B cell (primary cell): ENCODE results near the gene LCN12. TPM values are rescaled to one million over a fixed set of nuclear protein-coding genes. Genes with fewer than 3 reads are reported as not detected.

Experiments used
- ATAC-seq: fragments of 200-7000 bp; cut with Tn5 transposase; one replicate; pipeline ENCODE4 v1.10.0; 2021; ENCODE audit warnings: low read depth, mild to moderate bottlenecking, moderate number of reproducible peaks, moderate library complexity
- CTCF ChIA-PET: fragments of 350-600 bp; sonication (Branson Sonifier 250); formaldehyde crosslinking; loops from one replicate; lab custom pipeline; 2021; ENCODE audit warnings: antibody characterized with exemption, inconsistent platforms; lab: Charles Lee
- POLR2A ChIA-PET: fragments of 350-600 bp; sonication (Branson Sonifier 250); formaldehyde crosslinking; loops from one replicate; lab custom pipeline; 2021; ENCODE audit warnings: antibody characterized with exemption; lab: Charles Lee
- DNase-seq: peaks from one replicate; pipeline ENCODE4 v3.0.0; 2013
- H2AFZ ChIP-seq: 2 replicates; pipeline ENCODE4 v1.6.1; 2012; ENCODE audit warnings: mild to moderate bottlenecking, low read depth, low read length; ENCODE audit not compliant: insufficient read depth, poor library complexity, severe bottlenecking
- H3K27ac ChIP-seq, 2 donors: 1 replicate in 1 of 2; 2 replicates in 1 of 2; pipeline ENCODE4 v1.5.1; 2012 to 2013; ENCODE audit warnings: low read length in 2 of 2, mild to moderate bottlenecking in 2 of 2, moderate library complexity in 1 of 2
- H3K27me3 ChIP-seq, 4 experiments: fragments of 200-600 bp in 1 of 4; sonication (generic) in 1 of 4; replicated peaks in 1 of 4; 1 replicate in 2 of 4; 2 replicates in 2 of 4; pipeline versions ENCODE4 v1.6.1 to v1.7.0; 2013 to 2016; ENCODE audit warnings: low read length in 3 of 4, mild to moderate bottlenecking in 2 of 4, mixed read lengths in 1 of 4, moderate library complexity in 1 of 4; ENCODE audit not compliant: insufficient read depth in 4 of 4, control insufficient read depth in 3 of 4; ENCODE audit errors: control extremely low read depth in 1 of 4
- H3K36me3 ChIP-seq, 2 experiments: replicated peaks in 1 of 2; 1 replicate in 1 of 2; 2 replicates in 1 of 2; pipeline versions ENCODE4 v1.6.1 to v1.7.1; 2013; ENCODE audit warnings: low read length in 1 of 2; ENCODE audit not compliant: insufficient read depth in 2 of 2, control insufficient read depth in 1 of 2; ENCODE audit errors: control extremely low read depth in 1 of 2, extremely low read depth in 1 of 2
- H3K4me1 ChIP-seq, 2 donors: fragments of 200-600 bp in 1 of 2; sonication (generic) in 1 of 2; 1 replicate in 1 of 2; 2 replicates in 1 of 2; pipeline versions ENCODE4 v1.5.1 to v1.6.1; 2013 to 2017; ENCODE audit warnings: low read length in 2 of 2; ENCODE audit not compliant: control insufficient read depth in 2 of 2, insufficient read depth in 2 of 2
- H3K4me2 ChIP-seq: replicated peaks from 2 replicates; pipeline ENCODE3; 2012; ENCODE audit warnings: mild to moderate bottlenecking, low read depth, low read length; ENCODE audit not compliant: poor library complexity, severe bottlenecking
- H3K4me3 ChIP-seq, 5 experiments: fragments of 200-600 bp in 1 of 5; sonication (generic) in 1 of 5; 1 replicate in 3 of 5; 2 replicates in 2 of 5; pipeline versions ENCODE4 v1.5.1 to v1.7.0; 2011 to 2016; ENCODE audit warnings: low read length in 4 of 5, mild to moderate bottlenecking in 4 of 5, low read depth in 2 of 5, control low read depth in 1 of 5, moderate library complexity in 1 of 5; ENCODE audit not compliant: insufficient read depth in 1 of 5; ENCODE audit errors: control extremely low read depth in 1 of 5, extremely low read depth in 1 of 5
- H3K79me2 ChIP-seq: fragments of 200-600 bp; sonication (generic); one replicate; pipeline ENCODE4 v1.6.0; 2016; ENCODE audit warnings: low read length; ENCODE audit not compliant: control insufficient read depth, insufficient read depth
- H3K9ac ChIP-seq: fragments of 200-600 bp; sonication (generic); 2 replicates; pipeline ENCODE4 v1.6.1; 2017; ENCODE audit warnings: mild to moderate bottlenecking, low read length, moderate library complexity
- H3K9me3 ChIP-seq, 3 donors: one replicate each; pipeline versions ENCODE4 v1.6.1 to v1.7.1; 2013; ENCODE audit warnings: low read length in 2 of 3; ENCODE audit not compliant: control insufficient read depth in 2 of 3, insufficient read depth in 1 of 3; ENCODE audit errors: control extremely low read depth in 1 of 3
- H4K20me1 ChIP-seq: 2 replicates; pipeline ENCODE4 v1.6.0; 2012; ENCODE audit warnings: mild to moderate bottlenecking, low read length; ENCODE audit not compliant: insufficient read depth, control insufficient read depth, poor library complexity, severe bottlenecking
- H3K27ac Mint-ChIP-seq: one replicate; pipeline ENCODE4 v1.8.0; 2021; ENCODE audit warnings: mixed read lengths
- H3K27me3 Mint-ChIP-seq: one replicate; pipeline ENCODE4 v1.8.0; 2021; ENCODE audit warnings: mixed read lengths
- H3K4me1 Mint-ChIP-seq: one replicate; pipeline ENCODE4 v1.8.0; 2021; ENCODE audit warnings: mixed read lengths
- H3K4me3 Mint-ChIP-seq: one replicate; pipeline ENCODE4 v1.8.0; 2021; ENCODE audit warnings: mixed read lengths
- H3K9me3 Mint-ChIP-seq: one replicate; pipeline ENCODE4 v1.8.0; 2022; ENCODE audit warnings: mixed read lengths; ENCODE audit not compliant: insufficient read depth
- CTCF ChIP-seq: fragments of 200-600 bp; IDR thresholded peaks from one replicate; pipeline ENCODE4 v1.8.0; 2022; ENCODE audit warnings: antibody characterized with exemption, mild to moderate bottlenecking
- EZH2 ChIP-seq: IDR thresholded peaks from 2 replicates; pipeline ENCODE4 v1.6.1; 2012; ENCODE audit warnings: borderline replicate concordance, low read depth, mild to moderate bottlenecking, moderate library complexity, low read length; ENCODE audit not compliant: insufficient read depth, poor library complexity, severe bottlenecking
- WGBS: methylation state at CpG from one replicate; pipeline ENCODE4 v1.1.5; 2013; ENCODE audit warnings: missing lambda C conversion rate; ENCODE audit not compliant: insufficient coverage; 5-methylcytosine and 5-hydroxymethylcytosine counted together
- intact Hi-C: fragments of 100-400 bp; cut with micrococcal nuclease; formaldehyde crosslinking; loops from one replicate; pipeline ENCODE4 v1.10.0; 2022
- polyA plus RNA-seq: library from polyadenylated mRNA; depleted of rRNA; stranded (reverse); fragments of >200 nt; gene quantifications from 2 replicates; pipeline ENCODE4 v1.2.3, GENCODE V29; 2012
- total RNA-seq, 2 donors: library from RNA; stranded (reverse); fragments of 120-200 nt in 1 of 2; gene quantifications; 1 replicate in 1 of 2; 2 replicates in 1 of 2; pipeline versions ENCODE4 v1.2.3 to v1.2.4, GENCODE V29; 2013 to 2022

LCN12 gene
- total and polyA plus RNA-seq, 2 donors (not counting 1 experiment from before 2014, with no cell fraction given): 2.4 to 2.6 TPM

DNA sequence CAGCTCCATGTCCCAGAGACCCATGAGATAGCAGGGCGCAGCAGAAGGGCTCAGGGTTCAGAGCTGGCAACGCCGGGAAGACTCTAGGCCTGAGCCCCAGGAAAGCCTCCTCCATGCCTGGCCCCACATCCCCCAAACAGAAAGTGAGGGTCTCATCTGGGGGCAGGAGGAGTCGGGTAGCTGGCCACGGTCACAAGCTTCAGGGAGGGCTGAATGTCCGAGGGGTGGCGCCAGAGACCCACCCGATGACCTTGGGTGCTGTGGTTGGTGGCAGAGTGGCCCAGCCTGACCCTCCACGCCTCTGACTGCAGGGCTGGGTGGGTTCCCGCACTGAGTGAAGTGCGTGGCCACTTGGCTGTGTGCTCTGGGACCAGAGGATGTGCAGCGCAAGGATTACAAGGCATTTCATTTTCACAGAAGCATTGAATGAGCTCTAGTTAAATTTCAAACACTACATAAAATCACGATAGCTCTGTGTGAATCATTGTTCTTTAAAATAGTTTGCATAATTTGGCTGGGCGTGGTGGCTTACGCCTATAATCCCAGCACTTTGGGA is 4.0 kb upstream of the LCN12 start:
- DNase-seq: no peak
- Histone ChIP-seq H3K4me2 (no peak overlapping the region), H3K27me3 (no peaks in the 10 kb centered on the region), H3K27ac (no peak overlapping the region), H3K9ac (no peak overlapping the region), H3K79me2 (peaks cover 10% of the 10 kb centered on the region), H3K4me3 (no peak overlapping the region), H3K36me3 (peaks cover 0 to 2% of the 10 kb centered on the region in 2 experiments), H4K20me1 (peaks cover 11% of the 10 kb centered on the region), H3K4me1 (peaks cover 16 to 25% of the 10 kb centered on the region in 2 donors), H3K9me3 (no peaks in the 10 kb centered on the region), H2AFZ (no peak overlapping the region)
- Mint-ChIP-seq H3K4me1 (peaks cover 12% of the 10 kb centered on the region), H3K27me3 (no peaks in the 10 kb centered on the region), H3K4me3 (peak overlapping the region; percentile 61), H3K9me3 (no peaks in the 10 kb centered on the region), H3K27ac (peak overlapping the region; percentile 20)
- ChIA-PET POLR2A (interaction anchor here (1.0 to 1.3 kb wide), 2 partner anchors 52 to 87 kb away, joined by 4 to 6 read pairs; no protein-coding TSS in a partner anchor), CTCF (interaction anchor here (0.6 to 2.7 kb wide), 18 partner anchors 9 to 475 kb away, joined by 3 to 39 read pairs (median 5); partner anchors contain the start of genes AJM1, EXD3, FUT7 and MAN1B1)
- ATAC-seq: no peak
- intact Hi-C loops: no loop called here
- TF ChIP-seq CTCF (no peak), EZH2 (no peak)
- 59% methylated on average over 8 of the region's 15 CpGs for WGBS

- Histone ChIP-seq H3K36me3 (no peaks in the 10 kb centered on the region), H2AFZ (peak overlapping the region; percentile 94), H3K4me2 (peak overlapping the region; percentile 94), H4K20me1 (no peaks in the 10 kb centered on the region), H3K4me3 (peak overlapping the region in 4 of 5 experiments; percentile 49 to 65 (median 58)), H3K27me3 (no peaks in the 10 kb centered on the region), H3K4me1 (peaks cover 10 to 19% of the 10 kb centered on the region in 2 donors), H3K79me2 (no peaks in the 10 kb centered on the region), H3K9ac (peak overlapping the region; percentile 66), H3K9me3 (no peaks in the 10 kb centered on the region), H3K27ac (peak overlapping the region; percentile 41 to 72)
- Mint-ChIP-seq H3K27ac (peak overlapping the region; percentile 83), H3K4me1 (peaks cover 12% of the 10 kb centered on the region), H3K4me3 (peak overlapping the region; percentile 88), H3K9me3 (no peaks in the 10 kb centered on the region), H3K27me3 (no peaks in the 10 kb centered on the region)
- CTCF ChIA-PET: interaction anchor here (1.0 kb wide), 3 partner anchors 80 to 86 kb away, joined by 3 to 5 read pairs (median 4); partner anchors contain the start of gene FUT7
- POLR2A ChIA-PET: interaction anchor here (0.7 kb wide), 4 partner anchors 10 to 724 kb away, joined by 3 to 7 read pairs (median 3); no protein-coding TSS in a partner anchor
- no peak for TF ChIP-seq EZH2
- no peak for TF ChIP-seq CTCF
- 13% methylated on average over 18 of the region's 22 CpGs for WGBS
- intact Hi-C loops: no loop called here
- DNase-seq: no peak
- ATAC-seq: no peak
These were observed 2.7 kb upstream of the LCN12 start for GRCh38 chr9:136949239-136949816.
